H9 (cell line): ENCODE measurements around the gene ODF2. TPM values are rescaled to one million over a fixed set of nuclear protein-coding genes. Genes with fewer than 3 reads are reported as not detected.

Experiments used
- DNase-seq: peaks from one replicate; pipeline ENCODE4 v3.0.0-alpha.2; 2017
- H2AFZ ChIP-seq: one replicate; pipeline ENCODE4 v1.6.1; 2013; ENCODE audit warnings: mild to moderate bottlenecking, low read length, control low read depth, moderate library complexity
- H2AK5ac ChIP-seq: 2 replicates; pipeline ENCODE4 v1.6.1; 2013; ENCODE audit warnings: low read length, control low read depth, mixed read lengths; ENCODE audit not compliant: insufficient read length
- H2BK120ac ChIP-seq: one replicate; pipeline ENCODE4 v1.6.1; 2013; ENCODE audit warnings: low read depth, mild to moderate bottlenecking, low read length, control low read depth, inconsistent platforms; ENCODE audit not compliant: poor library complexity, severe bottlenecking
- H2BK12ac ChIP-seq: 2 replicates; pipeline ENCODE4 v1.6.1; 2013; ENCODE audit warnings: low read length, control low read depth, mixed read lengths, low read depth; ENCODE audit not compliant: insufficient read length
- H2BK15ac ChIP-seq: 2 replicates; pipeline ENCODE4 v1.6.1; 2013; ENCODE audit warnings: low read depth, low read length, control low read depth
- H2BK20ac ChIP-seq: one replicate; pipeline ENCODE4 v1.6.1; 2013; ENCODE audit warnings: low read depth, mild to moderate bottlenecking, low read length, control low read depth, inconsistent platforms; ENCODE audit not compliant: poor library complexity, severe bottlenecking
- H2BK5ac ChIP-seq: 2 replicates; pipeline ENCODE4 v1.6.1; 2013; ENCODE audit warnings: low read length, control low read depth, mixed read lengths; ENCODE audit not compliant: insufficient read length
- H3K14ac ChIP-seq: 2 replicates; pipeline ENCODE4 v1.6.1; 2013; ENCODE audit warnings: low read length, control low read depth; ENCODE audit not compliant: insufficient read depth
- H3K18ac ChIP-seq: 2 replicates; pipeline ENCODE4 v1.6.1; 2013; ENCODE audit warnings: low read depth, mild to moderate bottlenecking, mixed read lengths, low read length, control low read depth; ENCODE audit not compliant: insufficient read length
- H3K23ac ChIP-seq: 2 replicates; pipeline ENCODE4 v1.6.1; 2013; ENCODE audit warnings: low read length, control low read depth, mixed read lengths, low read depth; ENCODE audit not compliant: insufficient read length
- H3K23me2 ChIP-seq: 2 replicates; pipeline ENCODE4 v1.6.1; 2013; ENCODE audit warnings: low read depth, mild to moderate bottlenecking, mixed read lengths, low read length, control low read depth; ENCODE audit not compliant: insufficient read length, poor library complexity, severe bottlenecking
- H3K27ac ChIP-seq: 2 replicates; pipeline ENCODE4 v1.5.1; 2013; ENCODE audit warnings: low read length, control low read depth, mixed read lengths, low read depth; ENCODE audit not compliant: insufficient read length
- H3K27me3 ChIP-seq: 2 replicates; pipeline ENCODE4 v1.6.1; 2013; ENCODE audit warnings: low read length, control low read depth, inconsistent platforms; ENCODE audit not compliant: insufficient read depth
- H3K4ac ChIP-seq: 2 replicates; pipeline ENCODE4 v1.6.1; 2013; ENCODE audit warnings: low read depth, mild to moderate bottlenecking, control low read depth, inconsistent platforms, low read length, moderate library complexity
- H3K4me1 ChIP-seq: 2 replicates; pipeline ENCODE4 v1.6.1; 2013; ENCODE audit warnings: low read length, control low read depth, inconsistent platforms; ENCODE audit not compliant: insufficient read depth
- H3K4me2 ChIP-seq: 2 replicates; pipeline ENCODE4 v1.6.1; 2013; ENCODE audit warnings: low read length, control low read depth, mixed read lengths; ENCODE audit not compliant: insufficient read length, insufficient read depth
- H3K56ac ChIP-seq: 2 replicates; pipeline ENCODE4 v1.6.1; 2013; ENCODE audit warnings: low read depth, mild to moderate bottlenecking, mixed read lengths, low read length, control low read depth; ENCODE audit not compliant: insufficient read length
- H3K79me1 ChIP-seq: 2 replicates; pipeline ENCODE4 v1.6.1; 2013; ENCODE audit warnings: low read depth, mild to moderate bottlenecking, moderate library complexity, low read length, control low read depth, inconsistent platforms; ENCODE audit not compliant: insufficient read depth, poor library complexity, severe bottlenecking
- H3K79me2 ChIP-seq: 2 replicates; pipeline ENCODE4 v1.6.1; 2013; ENCODE audit warnings: low read length, control low read depth, inconsistent platforms; ENCODE audit not compliant: insufficient read depth
- H3K9ac ChIP-seq: 2 replicates; pipeline ENCODE4 v1.6.1; 2013; ENCODE audit warnings: low read length, control low read depth, mixed read lengths; ENCODE audit not compliant: insufficient read length; ENCODE audit errors: extremely low read depth
- H3K9me3 ChIP-seq: one replicate; pipeline ENCODE4 v1.6.1; 2013; ENCODE audit warnings: low read depth, low read length, inconsistent platforms; ENCODE audit not compliant: control insufficient read depth
- H3T11ph ChIP-seq: one replicate; pipeline ENCODE4 v1.6.1; 2013; ENCODE audit warnings: mild to moderate bottlenecking, low read length, control low read depth, inconsistent platforms
- H4K20me1 ChIP-seq: one replicate; pipeline ENCODE4 v1.6.1; 2013; ENCODE audit not compliant: control insufficient read depth, insufficient read length, insufficient read depth
- H4K5ac ChIP-seq: 2 replicates; pipeline ENCODE4 v1.6.1; 2013; ENCODE audit warnings: low read depth, mild to moderate bottlenecking, mixed read lengths, low read length, control low read depth; ENCODE audit not compliant: insufficient read length
- H4K8ac ChIP-seq: replicated peaks from 2 replicates; pipeline ENCODE4 v1.6.1; 2013; ENCODE audit warnings: low read length, control low read depth, mixed read lengths, low read depth; ENCODE audit not compliant: insufficient read length
- H4K91ac ChIP-seq: 2 replicates; pipeline ENCODE4 v1.6.1; 2013; ENCODE audit warnings: low read depth, mild to moderate bottlenecking, moderate library complexity, mixed read lengths, low read length, control low read depth; ENCODE audit not compliant: insufficient read length
- H3K27ac Mint-ChIP-seq, 3 experiments: 2 replicates in 2 of 3; 3 replicates in 1 of 3; pipeline ENCODE4 v1.8.0; 2020 to 2021; ENCODE audit warnings: mixed read lengths in 3 of 3, mild to moderate bottlenecking in 1 of 3, moderate library complexity in 1 of 3
- H3K27me3 Mint-ChIP-seq: 2 replicates; pipeline ENCODE4 v1.8.0; 2021; ENCODE audit warnings: low read depth, mild to moderate bottlenecking, moderate library complexity, mixed read lengths
- H3K36me3 Mint-ChIP-seq, 3 experiments: 2 replicates in 2 of 3; 3 replicates in 1 of 3; pipeline ENCODE4 v1.8.0; 2020 to 2021; ENCODE audit warnings: low read depth in 3 of 3, mixed read lengths in 3 of 3; ENCODE audit not compliant: insufficient read depth in 1 of 3
- H3K4me1 Mint-ChIP-seq, 2 experiments: 2 replicates each; pipeline ENCODE4 v1.8.0; 2020; ENCODE audit warnings: mixed read lengths in 2 of 2
- H3K4me3 Mint-ChIP-seq, 2 experiments: 2 replicates in 1 of 2; 3 replicates in 1 of 2; pipeline ENCODE4 v1.8.0; 2020 to 2021; ENCODE audit warnings: mild to moderate bottlenecking in 2 of 2, mixed read lengths in 2 of 2, moderate library complexity in 1 of 2
- H3K9me3 Mint-ChIP-seq, 2 experiments: 2 replicates in 1 of 2; 3 replicates in 1 of 2; pipeline ENCODE4 v1.8.0; 2020; ENCODE audit warnings: mild to moderate bottlenecking in 2 of 2, mixed read lengths in 2 of 2, moderate library complexity in 1 of 2
- CTCF ChIP-seq: fragments of 200-600 bp; sonication (generic); conservative IDR thresholded peaks from 3 replicates; pipeline ENCODE4 v1.8.0; 2021; ENCODE audit warnings: antibody characterized with exemption, mild to moderate bottlenecking
- WGBS: extraction: QIAGEN DNeasy Blood & Tissue Kit; methylation state at CpG from one replicate; pipeline ENCODE4 v1.1.7; 2013; ENCODE audit warnings: missing lambda C conversion rate, low lambda C conversion rate, mixed read lengths; ENCODE audit not compliant: insufficient read length; ENCODE audit errors: extremely low coverage; 5-methylcytosine and 5-hydroxymethylcytosine counted together
- total RNA-seq: library from RNA; stranded (reverse); gene quantifications from 2 replicates; pipeline ENCODE4 v1.2.1, GENCODE V29; 2021

The ODF2 gene
- total RNA-seq, 1 experiment from 2014 or later = 16.7 TPM

GRCh38 chr9:128438343-128439109 is 17.3 kb upstream of the ODF2 start:
- no peak overlapping the region for H3K27ac Mint-ChIP-seq
- H3K27me3 Mint-ChIP-seq = peaks cover 19% of the 10 kb centered on the region
- no peaks in the 10 kb centered on the region for H3K9me3 Mint-ChIP-seq
- Histone ChIP-seq H2BK5ac (no peak overlapping the region), H3K4me2 (no peak overlapping the region), H3K56ac (no peak overlapping the region), H2BK15ac (0 out of 2 replicates have a peak overlapping the region, but pooled peaks have one; percentile 53), H2BK20ac (no peak overlapping the region), H3K23ac (no peak overlapping the region), H4K91ac (no peak overlapping the region), H4K5ac (no peak overlapping the region), H2AK5ac (no peak overlapping the region), H3K14ac (no peak overlapping the region), H3K79me2 (no peaks in the 10 kb centered on the region), H3K79me1 (no peaks in the 10 kb centered on the region), H2BK12ac (no peak overlapping the region), H3K23me2 (no peaks in the 10 kb centered on the region), H3T11ph (no peak overlapping the region), H3K18ac (no peak overlapping the region), H3K27ac (no peak overlapping the region), H3K4me1 (no peaks in the 10 kb centered on the region), H3K9me3 (no peaks in the 10 kb centered on the region), H2AFZ (no peak overlapping the region), H4K20me1 (no peaks in the 10 kb centered on the region), H3K27me3 (no peaks in the 10 kb centered on the region; the same call in 1 of the 2 replicates), H4K8ac (no peak overlapping the region), H3K9ac (no peak overlapping the region), H3K4ac (no peak overlapping the region), H2BK120ac (no peak overlapping the region)
- DNase-seq = peak; percentile 94
- no peaks in the 10 kb centered on the region for H3K36me3 Mint-ChIP-seq
- WGBS = no CpG with 5 or more reads among the region's 12 CpGs
- peak; percentile 97 for TF ChIP-seq CTCF
- H3K4me3 Mint-ChIP-seq = no peak overlapping the region
- 0 out of 4 replicates have a peak, but pooled peaks cover 0 to 3% of the 10 kb centered on the region in 2 experiments for H3K4me1 Mint-ChIP-seq
